CD4-positive, alpha-beta T cell (primary cell): Measurements from ENCODE around the gene SPACA5. TPM values are rescaled to one million over a fixed set of nuclear protein-coding genes. Genes with fewer than 3 reads are reported as not detected.
A peak's percentile ranks its signal among the peaks of the same experiment; 100 is the strongest.
"Not testable (repeated sequence)": the region's sequence is repeated elsewhere in the genome, so short reads cannot be mapped to it uniquely, and the experiment has no call there.

Experiments
- ATAC-seq: fragments of 200-7000 bp; cut with Tn5 transposase; one replicate; pipeline ENCODE4 v1.10.0; 2022; ENCODE audit warnings: mild to moderate bottlenecking; ENCODE audit not compliant: poor library complexity
- CTCF ChIA-PET: fragments of 350-600 bp; sonication (Branson Sonifier 250); formaldehyde crosslinking; loops from one replicate; lab custom pipeline; 2021; ENCODE audit warnings: antibody characterized with exemption, inconsistent platforms; lab: Charles Lee
- POLR2A ChIA-PET: fragments of 350-600 bp; sonication (Branson Sonifier 250); formaldehyde crosslinking; loops from one replicate; lab custom pipeline; 2021; ENCODE audit warnings: antibody characterized with exemption, inconsistent platforms; lab: Charles Lee
- DNase-seq, 14 experiments: peaks; one replicate each; pipeline ENCODE4 v3.0.0-alpha.2; 2013 to 2020; ENCODE audit warnings: mixed read lengths in 2 of 14
- H3K27ac ChIP-seq, 2 donors: one replicate each; pipeline versions ENCODE4 v1.5.1 to v1.7.0; 2013; ENCODE audit warnings: low read length in 2 of 2, low read depth in 1 of 2, mild to moderate bottlenecking in 1 of 2
- H3K27me3 ChIP-seq, 2 experiments: 1 replicate in 1 of 2; 2 replicates in 1 of 2; pipeline versions ENCODE4 v1.6.1 to v1.7.0; 2013; ENCODE audit warnings: low read length in 2 of 2, control low read depth in 1 of 2, mild to moderate bottlenecking in 1 of 2, moderate library complexity in 1 of 2; ENCODE audit not compliant: insufficient read depth in 2 of 2, control insufficient read depth in 1 of 2
- H3K36me3 ChIP-seq: one replicate; pipeline ENCODE4 v1.6.1; 2013; ENCODE audit warnings: low read length, control low read depth; ENCODE audit not compliant: insufficient read depth
- H3K4me1 ChIP-seq: one replicate; pipeline ENCODE4 v1.6.1; 2013; ENCODE audit warnings: low read length, control low read depth; ENCODE audit not compliant: insufficient read depth
- H3K4me3 ChIP-seq: one replicate; pipeline ENCODE4 v1.5.1; 2013; ENCODE audit warnings: mild to moderate bottlenecking, low read length, moderate library complexity
- H3K9me3 ChIP-seq, 2 experiments: 1 replicate in 1 of 2; 2 replicates in 1 of 2; pipeline versions ENCODE4 v1.6.1 to v1.7.0; 2013; ENCODE audit warnings: low read length in 2 of 2, mild to moderate bottlenecking in 2 of 2, control low read depth in 1 of 2, moderate library complexity in 1 of 2; ENCODE audit not compliant: control insufficient read depth in 1 of 2, insufficient read depth in 1 of 2
- H3K27ac Mint-ChIP-seq: one replicate; pipeline ENCODE4 v1.8.0; 2020; ENCODE audit warnings: mixed read lengths
- H3K27me3 Mint-ChIP-seq: one replicate; pipeline ENCODE4 v1.8.0; 2021; ENCODE audit warnings: mixed read lengths
- H3K36me3 Mint-ChIP-seq: one replicate; pipeline ENCODE4 v1.8.0; 2021; ENCODE audit warnings: low read depth, mixed read lengths
- H3K4me1 Mint-ChIP-seq: one replicate; pipeline ENCODE4 v1.8.0; 2021; ENCODE audit warnings: low read depth, mixed read lengths
- H3K4me3 Mint-ChIP-seq: one replicate; pipeline ENCODE4 v1.8.0; 2020; ENCODE audit warnings: mild to moderate bottlenecking, mixed read lengths
- H3K9me3 Mint-ChIP-seq: one replicate; pipeline ENCODE4 v1.8.0; 2020; ENCODE audit warnings: mixed read lengths
- CTCF ChIP-seq: fragments of 200-600 bp; IDR thresholded peaks from one replicate; pipeline ENCODE4 v1.8.0; 2022; ENCODE audit warnings: antibody characterized with exemption, mild to moderate bottlenecking
- intact Hi-C, 2 experiments: fragments of 100-400 bp; cut with DNase I in 1 of 2; cut with micrococcal nuclease in 1 of 2; formaldehyde crosslinking; loops; one replicate each; pipeline versions ENCODE4 v1.15.1 to v1.9.0; 2023 to 2025; cut with DNase I, micrococcal nuclease
- total RNA-seq, 174 experiments: library from RNA in 2 of 174; stranded (reverse) in 2 of 174; gene quantifications; one replicate each; pipeline ENCODE4 v1.2.3 and lab custom pipeline; 2021 to 2026

SPACA5 gene
- total RNA-seq, 2 experiments from 2014 or later = not detected

GRCh38 chrX:48003367-48003757 lies 3.4 kb upstream of the SPACA5 start:
- Mint-ChIP-seq H3K27ac (peak overlapping the region; percentile 87), H3K9me3 (no peaks in the 10 kb centered on the region), H3K4me1 (peaks cover 37% of the 10 kb centered on the region), H3K27me3 (no peaks in the 10 kb centered on the region), H3K4me3 (peak overlapping the region; percentile 96), H3K36me3 (peaks cover 35% of the 10 kb centered on the region)
- Histone ChIP-seq H3K27ac (peak overlapping the region; percentile 73 to 82), H3K9me3 (no peaks in the 10 kb centered on the region), H3K27me3 (no peaks in the 10 kb centered on the region), H3K4me3 (peak overlapping the region; percentile 78), H3K4me1 (peaks cover 11% of the 10 kb centered on the region), H3K36me3 (peaks cover 6% of the 10 kb centered on the region)
- DNase-seq = peak in 4 of 14 experiments; percentile 13 to 38 (median 32)
- no peak for TF ChIP-seq CTCF
- ATAC-seq = peak; percentile 5
- CTCF ChIA-PET = no interaction called here
- intact Hi-C loops = no loop called here
- POLR2A ChIA-PET = interaction anchor here (1.4 kb wide), 1 partner anchor 18 kb away, joined by 3 read pairs; no protein-coding TSS in a partner anchor

- peaks cover 37% of the 10 kb centered on the region for H3K4me1 Mint-ChIP-seq
- ChIA-PET POLR2A (no interaction called here), CTCF (no interaction called here)
- H3K4me3 Mint-ChIP-seq = peak within 1 kb of the TSS; percentile 96
- Histone ChIP-seq H3K27me3 (no peaks in the 10 kb centered on the region), H3K9me3 (no peaks in the 10 kb centered on the region), H3K36me3 (peaks cover 6% of the 10 kb centered on the region), H3K4me1 (peaks cover 11% of the 10 kb centered on the region), H3K4me3 (peak within 1 kb of the TSS; percentile 78), H3K27ac (peak within 1 kb of the TSS; percentile 73 to 82)
- intact Hi-C loops = no loop called here
- peaks cover 32% of the 10 kb centered on the region for H3K36me3 Mint-ChIP-seq
- H3K27me3 Mint-ChIP-seq = no peaks in the 10 kb centered on the region
- no peak for TF ChIP-seq CTCF
- ATAC-seq (peak; percentile 95), DNase-seq (peak; percentile 84 to 96 (median 90))
- H3K9me3 Mint-ChIP-seq = no peaks in the 10 kb centered on the region
- H3K27ac Mint-ChIP-seq = peak within 1 kb of the TSS; percentile 87
These were observed 2.9 kb upstream of the SPACA5 start, which contains the start of gene ZNF182 for GRCh38 chrX:48003758-48004457. Gene ZNF182 (minus strand): TSS chrX:48003989. CDS start chrX:48002609, 1,380 bp downstream.

- H3K27ac Mint-ChIP-seq, H3K4me1 ChIP-seq, DNase-seq, H3K4me3 Mint-ChIP-seq, POLR2A ChIA-PET, intact Hi-C loops, H3K9me3 Mint-ChIP-seq, ATAC-seq, CTCF ChIA-PET, H3K36me3 ChIP-seq, H3K27me3 ChIP-seq, H3K4me1 Mint-ChIP-seq, H3K4me3 ChIP-seq, H3K36me3 Mint-ChIP-seq, H3K9me3 ChIP-seq, H3K27ac ChIP-seq, H3K27me3 Mint-ChIP-seq: not testable (repeated sequence)
These were observed 2.7 kb downstream of the SPACA5 start for GRCh38 chrX:48009445-48009960.

- H3K9me3 ChIP-seq, H3K4me3 ChIP-seq, ATAC-seq, H3K4me3 Mint-ChIP-seq, H3K27me3 ChIP-seq, H3K4me1 ChIP-seq, DNase-seq, H3K27ac Mint-ChIP-seq, CTCF ChIA-PET, H3K36me3 ChIP-seq, H3K36me3 Mint-ChIP-seq, H3K4me1 Mint-ChIP-seq, H3K9me3 Mint-ChIP-seq, H3K27ac ChIP-seq, POLR2A ChIA-PET, H3K27me3 Mint-ChIP-seq: not testable (repeated sequence)
- intact Hi-C loops = loop anchor here in 1 of 2 experiments (10.0 kb wide), 1 partner anchor 128 kb away; no protein-coding TSS in a partner anchor
These were observed 10.0 kb downstream of the SPACA5 start for GRCh38 chrX:48016583-48017310.

- H3K4me3 Mint-ChIP-seq, DNase-seq, CTCF ChIA-PET, H3K27me3 ChIP-seq, POLR2A ChIA-PET, H3K4me1 ChIP-seq, H3K36me3 Mint-ChIP-seq, H3K9me3 Mint-ChIP-seq, H3K27me3 Mint-ChIP-seq, H3K27ac ChIP-seq, H3K36me3 ChIP-seq, H3K27ac Mint-ChIP-seq, H3K9me3 ChIP-seq, H3K4me3 ChIP-seq: not testable (repeated sequence)
- intact Hi-C loops = loop anchor here (5.0 to 10.0 kb wide), 6 partner anchors 125 to 828 kb away; partner anchors contain the start of genes ELK1 (in 2 of the 2), UBA1 (in 2 of the 2) and UXT (in 2 of the 2)
- ATAC-seq = peak; percentile 67
- peaks cover 14% of the 10 kb centered on the region for H3K4me1 Mint-ChIP-seq
These were observed 13.1 kb downstream of the SPACA5 start for GRCh38 chrX:48019892-48020291.
